B cell (primary cell): ENCODE data around the gene RARA. TPM values are rescaled to one million over a fixed set of nuclear protein-coding genes. Genes with fewer than 3 reads are reported as not detected.
A peak's percentile ranks its signal among the peaks of the same experiment; 100 is the strongest.

Source experiments
- ATAC-seq: fragments of 200-7000 bp; cut with Tn5 transposase; one replicate; pipeline ENCODE4 v1.10.0; 2021; ENCODE audit warnings: low read depth, mild to moderate bottlenecking, moderate number of reproducible peaks, moderate library complexity
- CTCF ChIA-PET: fragments of 350-600 bp; sonication (Branson Sonifier 250); formaldehyde crosslinking; loops from one replicate; lab custom pipeline; 2021; ENCODE audit warnings: antibody characterized with exemption, inconsistent platforms; lab: Charles Lee
- POLR2A ChIA-PET: fragments of 350-600 bp; sonication (Branson Sonifier 250); formaldehyde crosslinking; loops from one replicate; lab custom pipeline; 2021; ENCODE audit warnings: antibody characterized with exemption; lab: Charles Lee
- DNase-seq: peaks from one replicate; pipeline ENCODE4 v3.0.0; 2013
- H2AFZ ChIP-seq: 2 replicates; pipeline ENCODE4 v1.6.1; 2012; ENCODE audit warnings: mild to moderate bottlenecking, low read depth, low read length; ENCODE audit not compliant: insufficient read depth, poor library complexity, severe bottlenecking
- H3K27ac ChIP-seq, 2 donors: 1 replicate in 1 of 2; 2 replicates in 1 of 2; pipeline ENCODE4 v1.5.1; 2012 to 2013; ENCODE audit warnings: low read length in 2 of 2, mild to moderate bottlenecking in 2 of 2, moderate library complexity in 1 of 2
- H3K27me3 ChIP-seq, 4 experiments: fragments of 200-600 bp in 1 of 4; sonication (generic) in 1 of 4; replicated peaks in 1 of 4; 1 replicate in 2 of 4; 2 replicates in 2 of 4; pipeline versions ENCODE4 v1.6.1 to v1.7.0; 2013 to 2016; ENCODE audit warnings: low read length in 3 of 4, mild to moderate bottlenecking in 2 of 4, mixed read lengths in 1 of 4, moderate library complexity in 1 of 4; ENCODE audit not compliant: insufficient read depth in 4 of 4, control insufficient read depth in 3 of 4; ENCODE audit errors: control extremely low read depth in 1 of 4
- H3K36me3 ChIP-seq, 2 experiments: replicated peaks in 1 of 2; 1 replicate in 1 of 2; 2 replicates in 1 of 2; pipeline versions ENCODE4 v1.6.1 to v1.7.1; 2013; ENCODE audit warnings: low read length in 1 of 2; ENCODE audit not compliant: insufficient read depth in 2 of 2, control insufficient read depth in 1 of 2; ENCODE audit errors: control extremely low read depth in 1 of 2, extremely low read depth in 1 of 2
- H3K4me1 ChIP-seq, 2 donors: fragments of 200-600 bp in 1 of 2; sonication (generic) in 1 of 2; 1 replicate in 1 of 2; 2 replicates in 1 of 2; pipeline versions ENCODE4 v1.5.1 to v1.6.1; 2013 to 2017; ENCODE audit warnings: low read length in 2 of 2; ENCODE audit not compliant: control insufficient read depth in 2 of 2, insufficient read depth in 2 of 2
- H3K4me2 ChIP-seq: replicated peaks from 2 replicates; pipeline ENCODE3; 2012; ENCODE audit warnings: mild to moderate bottlenecking, low read depth, low read length; ENCODE audit not compliant: poor library complexity, severe bottlenecking
- H3K4me3 ChIP-seq, 5 experiments: fragments of 200-600 bp in 1 of 5; sonication (generic) in 1 of 5; 1 replicate in 3 of 5; 2 replicates in 2 of 5; pipeline versions ENCODE4 v1.5.1 to v1.7.0; 2011 to 2016; ENCODE audit warnings: low read length in 4 of 5, mild to moderate bottlenecking in 4 of 5, low read depth in 2 of 5, control low read depth in 1 of 5, moderate library complexity in 1 of 5; ENCODE audit not compliant: insufficient read depth in 1 of 5; ENCODE audit errors: control extremely low read depth in 1 of 5, extremely low read depth in 1 of 5
- H3K79me2 ChIP-seq: fragments of 200-600 bp; sonication (generic); one replicate; pipeline ENCODE4 v1.6.0; 2016; ENCODE audit warnings: low read length; ENCODE audit not compliant: control insufficient read depth, insufficient read depth
- H3K9ac ChIP-seq: fragments of 200-600 bp; sonication (generic); 2 replicates; pipeline ENCODE4 v1.6.1; 2017; ENCODE audit warnings: mild to moderate bottlenecking, low read length, moderate library complexity
- H3K9me3 ChIP-seq, 3 donors: one replicate each; pipeline versions ENCODE4 v1.6.1 to v1.7.1; 2013; ENCODE audit warnings: low read length in 2 of 3; ENCODE audit not compliant: control insufficient read depth in 2 of 3, insufficient read depth in 1 of 3; ENCODE audit errors: control extremely low read depth in 1 of 3
- H4K20me1 ChIP-seq: 2 replicates; pipeline ENCODE4 v1.6.0; 2012; ENCODE audit warnings: mild to moderate bottlenecking, low read length; ENCODE audit not compliant: insufficient read depth, control insufficient read depth, poor library complexity, severe bottlenecking
- H3K27ac Mint-ChIP-seq: one replicate; pipeline ENCODE4 v1.8.0; 2021; ENCODE audit warnings: mixed read lengths
- H3K27me3 Mint-ChIP-seq: one replicate; pipeline ENCODE4 v1.8.0; 2021; ENCODE audit warnings: mixed read lengths
- H3K4me1 Mint-ChIP-seq: one replicate; pipeline ENCODE4 v1.8.0; 2021; ENCODE audit warnings: mixed read lengths
- H3K4me3 Mint-ChIP-seq: one replicate; pipeline ENCODE4 v1.8.0; 2021; ENCODE audit warnings: mixed read lengths
- H3K9me3 Mint-ChIP-seq: one replicate; pipeline ENCODE4 v1.8.0; 2022; ENCODE audit warnings: mixed read lengths; ENCODE audit not compliant: insufficient read depth
- CTCF ChIP-seq: fragments of 200-600 bp; IDR thresholded peaks from one replicate; pipeline ENCODE4 v1.8.0; 2022; ENCODE audit warnings: antibody characterized with exemption, mild to moderate bottlenecking
- EZH2 ChIP-seq: IDR thresholded peaks from 2 replicates; pipeline ENCODE4 v1.6.1; 2012; ENCODE audit warnings: borderline replicate concordance, low read depth, mild to moderate bottlenecking, moderate library complexity, low read length; ENCODE audit not compliant: insufficient read depth, poor library complexity, severe bottlenecking
- WGBS: methylation state at CpG from one replicate; pipeline ENCODE4 v1.1.5; 2013; ENCODE audit warnings: missing lambda C conversion rate; ENCODE audit not compliant: insufficient coverage; 5-methylcytosine and 5-hydroxymethylcytosine counted together
- intact Hi-C: fragments of 100-400 bp; cut with micrococcal nuclease; formaldehyde crosslinking; loops from one replicate; pipeline ENCODE4 v1.10.0; 2022
- polyA plus RNA-seq: library from polyadenylated mRNA; depleted of rRNA; stranded (reverse); fragments of >200 nt; gene quantifications from 2 replicates; pipeline ENCODE4 v1.2.3, GENCODE V29; 2012
- total RNA-seq, 2 donors: library from RNA; stranded (reverse); fragments of 120-200 nt in 1 of 2; gene quantifications; 1 replicate in 1 of 2; 2 replicates in 1 of 2; pipeline versions ENCODE4 v1.2.3 to v1.2.4, GENCODE V29; 2013 to 2022

RARA gene
- total and polyA plus RNA-seq, 2 donors (not counting 1 experiment from before 2014, with no cell fraction given): 20.7 to 86.2 TPM

GRCh38 chr17:40345994-40346764, 37.2 kb downstream of the RARA start:
- H3K9me3 ChIP-seq: no peaks in the 10 kb centered on the region
- 82% methylated on average over 4 of the region's 11 CpGs for WGBS
- no peak overlapping the region for H3K4me3 ChIP-seq
- H3K27me3 Mint-ChIP-seq: no peaks in the 10 kb centered on the region
- TF ChIP-seq CTCF: no peak
- TF ChIP-seq EZH2: no peak
- POLR2A ChIA-PET: interaction anchor here (0.5 to 8.4 kb wide), 5 partner anchors 9 to 32 kb away, joined by 3 to 96 read pairs (median 6); no protein-coding TSS in a partner anchor
- DNase-seq (no peak), ATAC-seq (no peak)
- CTCF ChIA-PET: interaction anchor here (0.8 to 8.3 kb wide), 7 partner anchors 9 to 128 kb away, joined by 3 to 119 read pairs (median 10); partner anchors contain the start of gene TOP2A
- intact Hi-C loops: no loop called here
- H3K27ac Mint-ChIP-seq: peak overlapping the region; percentile 67
- H3K9me3 Mint-ChIP-seq: no peaks in the 10 kb centered on the region
- no peaks in the 10 kb centered on the region for H3K27me3 ChIP-seq
- no peak overlapping the region for H3K9ac ChIP-seq
- peaks cover 0 to 20% of the 10 kb centered on the region in 2 experiments for H3K36me3 ChIP-seq
- peak overlapping the region; percentile 49 to 68 for H3K27ac ChIP-seq
- peaks cover 46% of the 10 kb centered on the region for H4K20me1 ChIP-seq
- H2AFZ ChIP-seq: no peak overlapping the region
- H3K4me1 Mint-ChIP-seq: peaks cover 72% of the 10 kb centered on the region
- H3K79me2 ChIP-seq: peaks cover 54% of the 10 kb centered on the region
- peak overlapping the region; percentile 100 for H3K4me2 ChIP-seq
- H3K4me1 ChIP-seq: peaks cover 57 to 70% of the 10 kb centered on the region in 2 donors
- H3K4me3 Mint-ChIP-seq: peak overlapping the region; percentile 91

GRCh38 chr17:40346765-40347158, 37.8 kb downstream of the RARA start:
- Histone ChIP-seq H3K4me1 (peaks cover 63 to 73% of the 10 kb centered on the region in 2 donors), H2AFZ (no peak overlapping the region), H3K9me3 (no peaks in the 10 kb centered on the region), H3K4me2 (peak overlapping the region; percentile 100), H4K20me1 (peaks cover 50% of the 10 kb centered on the region), H3K27ac (no peak overlapping the region), H3K36me3 (peaks cover 0 to 21% of the 10 kb centered on the region in 2 experiments), H3K4me3 (no peak overlapping the region), H3K9ac (no peak overlapping the region), H3K79me2 (peaks cover 48% of the 10 kb centered on the region), H3K27me3 (no peaks in the 10 kb centered on the region)
- Mint-ChIP-seq H3K27me3 (no peaks in the 10 kb centered on the region), H3K4me1 (peaks cover 77% of the 10 kb centered on the region), H3K9me3 (no peaks in the 10 kb centered on the region), H3K27ac (peak overlapping the region; percentile 32), H3K4me3 (peak overlapping the region; percentile 50)
- DNase-seq (no peak), ATAC-seq (no peak)
- intact Hi-C loops: no loop called here
- 100% methylated on average over 1 of the region's 1 CpG for WGBS
- POLR2A ChIA-PET: interaction anchor here (0.8 to 8.4 kb wide), 3 partner anchors 22 to 30 kb away, joined by 4 to 96 read pairs (median 6); no protein-coding TSS in a partner anchor
- TF ChIP-seq CTCF (no peak), EZH2 (no peak)
- CTCF ChIA-PET: interaction anchor here (1.3 to 4.2 kb wide), 3 partner anchors 8 to 128 kb away, joined by 3 to 39 read pairs (median 15); no protein-coding TSS in a partner anchor
